HG03575 (cell line): ENCODE data around the gene PHF2.

Experiments
- ATAC-seq: cut with Tn5 transposase; IDR thresholded peaks from one replicate; pipeline ENCODE4 v1.9.1; 2021; ENCODE audit not compliant: unreplicated experiment, insufficient number of reproducible peaks, low FRiP score; ENCODE audit errors: extremely low read depth

Gene PHF2

GRCh38 chr9:93576258-93577077, at the start of gene PHF2:
PHF2 (plus strand) TSS chr9:93576584; CDS start chr9:93576774, 190 bp downstream.
- no peak for ATAC-seq

- no peak for ATAC-seq
Measured at GRCh38 chr9:93531374-93531773, 45.0 kb upstream of the PHF2 start.

GRCh38 chr9:93532141-93532540, 44.2 kb upstream of the PHF2 start:
- no peak for ATAC-seq

GRCh38 chr9:93533863-93534262, 42.5 kb upstream of the PHF2 start:
- ATAC-seq, result no peak

GRCh38 chr9:93536167-93536566, 40.2 kb upstream of the PHF2 start:
- no peak for ATAC-seq

GRCh38 chr9:93536874-93537273, 39.5 kb upstream of the PHF2 start:
- ATAC-seq, result no peak

GRCh38 chr9:93540305-93540704, 36.1 kb upstream of the PHF2 start:
- no peak for ATAC-seq

GRCh38 chr9:93541005-93541404, 35.4 kb upstream of the PHF2 start:
- no peak for ATAC-seq

- ATAC-seq, result no peak
Measured at GRCh38 chr9:93541581-93542349, 34.6 kb upstream of the PHF2 start.

GRCh38 chr9:93543117-93543516, 33.3 kb upstream of the PHF2 start:
- ATAC-seq, result no peak

- no peak for ATAC-seq
Measured at GRCh38 chr9:93546356-93546755, 30.0 kb upstream of the PHF2 start.

- ATAC-seq, result no peak
Measured at GRCh38 chr9:93549611-93550010, 26.8 kb upstream of the PHF2 start.

- no peak for ATAC-seq
Measured at GRCh38 chr9:93552923-93553322, 23.5 kb upstream of the PHF2 start.

- no peak for ATAC-seq
Measured at GRCh38 chr9:93555370-93555769, 21.0 kb upstream of the PHF2 start.

GRCh38 chr9:93557366-93558137, 18.8 kb upstream of the PHF2 start:
- no peak for ATAC-seq

GRCh38 chr9:93558503-93558902, 17.9 kb upstream of the PHF2 start:
- no peak for ATAC-seq

- no peak for ATAC-seq
Measured at GRCh38 chr9:93560991-93561390, 15.4 kb upstream of the PHF2 start.

GRCh38 chr9:93562157-93562556, 14.2 kb upstream of the PHF2 start:
- no peak for ATAC-seq

GRCh38 chr9:93565089-93565488, 11.3 kb upstream of the PHF2 start:
- no peak for ATAC-seq
